Left ventricle myocardium inferior (tissue), 1 donor: ENCODE data around the gene RNF224. TPM values are rescaled to one million over a fixed set of nuclear protein-coding genes. Genes with fewer than 3 reads are reported as not detected.

Experiments used
- DNase-seq: peaks from one replicate; pipeline ENCODE4 v3.0.0-alpha.2; 2020
- H3K27ac ChIP-seq: fragments of 200-600 bp; replicated peaks from 2 replicates; pipeline ENCODE4 v1.8.0; 2021
- H3K27me3 ChIP-seq: fragments of 200-600 bp; 2 replicates; pipeline ENCODE4 v1.8.0; 2021; ENCODE audit warnings: low read depth
- H3K36me3 ChIP-seq: fragments of 200-600 bp; 2 replicates; pipeline ENCODE4 v1.8.0; 2021
- H3K4me1 ChIP-seq: fragments of 200-600 bp; 2 replicates; pipeline ENCODE4 v1.8.0; 2021
- H3K4me3 ChIP-seq: fragments of 200-600 bp; 2 replicates; pipeline ENCODE4 v1.8.0; 2021; ENCODE audit warnings: mild to moderate bottlenecking, moderate library complexity
- H3K9me3 ChIP-seq: fragments of 200-600 bp; replicated peaks from 2 replicates; pipeline ENCODE4 v1.8.0; 2021
- CTCF ChIP-seq: fragments of 200-600 bp; IDR thresholded peaks from 2 replicates; pipeline ENCODE4 v1.8.0; 2021; ENCODE audit warnings: antibody characterized with exemption, mild to moderate bottlenecking, borderline replicate concordance
- intact Hi-C: fragments of 100-400 bp; cut with micrococcal nuclease; formaldehyde crosslinking; loops from one replicate; pipeline ENCODE4 v1.11.0; 2022
- total RNA-seq: library from RNA; stranded (reverse); fragmentation: NEBNext Ultra II Directional; extraction: Animal tissue kit (Norgen Biotek cat#: 25700); gene quantifications from one replicate; pipeline ENCODE4 v1.2.1, GENCODE V29; 2021
- donor health status: DM: no; HTN: yes; CAD: no; lungs with severe emphysema.

RNF224 gene
- total RNA-seq, 1 donor from 2014 or later = not detected

- Histone ChIP-seq H3K4me1 (peaks cover 86% of the 10 kb centered on the region), H3K27me3 (peaks cover 7% of the 10 kb centered on the region), H3K27ac (peak within 1 kb of the TSS; percentile 99), H3K4me3 (peak within 1 kb of the TSS; percentile 73), H3K9me3 (no peaks in the 10 kb centered on the region), H3K36me3 (peaks cover 29% of the 10 kb centered on the region)
- intact Hi-C loops = no loop called here
- TF ChIP-seq CTCF = peak; percentile 24
- peak; percentile 88 for DNase-seq
Measured at GRCh38 chr9:137277329-137278041, 50.2 kb downstream of the RNF224 start, which contains the start of gene TOR4A. Gene TOR4A (plus strand): TSS chr9:137277726. CDS start chr9:137278690, 964 bp downstream.

DNA sequence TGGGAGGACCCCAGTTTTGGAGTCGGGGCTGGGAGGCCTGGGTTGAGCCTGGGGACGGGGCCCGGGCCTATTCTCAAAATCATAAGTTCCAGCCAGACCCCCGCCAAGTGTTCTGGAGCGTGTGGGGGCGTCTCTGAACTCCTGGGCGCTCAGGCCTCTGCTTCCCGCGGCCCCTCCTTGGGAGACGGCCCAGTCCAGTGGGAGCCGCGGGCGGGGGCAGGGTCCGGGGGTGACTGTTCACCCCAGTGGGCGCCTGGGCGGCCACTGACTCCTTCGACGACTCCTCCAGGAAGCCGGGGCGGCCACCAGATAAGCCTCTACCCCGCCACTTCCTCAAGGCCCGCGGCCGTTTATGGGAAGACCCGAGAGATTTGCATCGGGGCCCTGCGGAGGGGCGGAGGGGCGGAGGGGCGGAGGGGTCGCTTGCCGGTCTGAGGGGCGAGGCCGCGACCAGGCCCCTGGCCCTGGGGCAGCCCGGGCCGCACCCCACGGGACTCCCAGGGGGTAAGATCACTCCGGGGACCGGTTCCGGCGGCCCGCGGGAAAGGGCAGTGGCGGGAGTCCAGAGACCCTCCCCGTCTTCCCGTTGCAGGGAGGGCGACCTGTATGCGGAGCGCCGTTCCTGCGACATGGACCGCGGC is 50.9 kb downstream of the RNF224 start:
- DNase-seq = no peak
- H3K4me1 ChIP-seq = peaks cover 81% of the 10 kb centered on the region
- peak overlapping the region; percentile 73 for H3K4me3 ChIP-seq
- intact Hi-C loops = no loop called here
- no peaks in the 10 kb centered on the region for H3K9me3 ChIP-seq
- peaks cover 7% of the 10 kb centered on the region for H3K27me3 ChIP-seq
- peak overlapping the region; percentile 99 for H3K27ac ChIP-seq
- TF ChIP-seq CTCF = no peak
- H3K36me3 ChIP-seq = peaks cover 28% of the 10 kb centered on the region

Other genes starting within 250 kb of the RNF224 start
- 3,579 TPM for gene PTGDS, start 250.0 kb upstream of the RNF224 start, total RNA-seq
- gene LCNL1, start 244.5 kb upstream of the RNF224 start, total RNA-seq = 11.7 TPM
- gene PAXX, start 235.1 kb upstream of the RNF224 start, total RNA-seq = 19.8 TPM
- gene CLIC3, start 230.9 kb upstream of the RNF224 start, total RNA-seq = 1.6 TPM
- gene ABCA2, start 199.3 kb upstream of the RNF224 start, total RNA-seq = 29.9 TPM
- gene FUT7, start 195.4 kb upstream of the RNF224 start, total RNA-seq = not detected
- gene NPDC1, start 181.3 kb upstream of the RNF224 start, total RNA-seq = 63.9 TPM
- 1.5 TPM for gene ENTPD2, start 173.4 kb upstream of the RNF224 start, total RNA-seq
- 0.25 TPM for gene SAPCD2, start 156.9 kb upstream of the RNF224 start, total RNA-seq
- 11.5 TPM for gene UAP1L1, start 150.0 kb upstream of the RNF224 start, total RNA-seq
- gene MAN1B1, start 140.5 kb upstream of the RNF224 start, total RNA-seq = 20.6 TPM
- gene DPP7, start 112.8 kb upstream of the RNF224 start, total RNA-seq = 130 TPM
- not detected for gene GRIN1, start 88.3 kb upstream of the RNF224 start, total RNA-seq
- gene LRRC26, start 57.5 kb upstream of the RNF224 start, total RNA-seq = not detected
- gene TMEM210, start 55.4 kb upstream of the RNF224 start, total RNA-seq = not detected
- 34.7 TPM for gene ANAPC2, start 38.9 kb upstream of the RNF224 start, total RNA-seq
- 72.3 TPM for gene SSNA1, start 38.8 kb upstream of the RNF224 start, total RNA-seq
- gene TPRN, start 26.8 kb upstream of the RNF224 start, total RNA-seq = 18.0 TPM
- 47.6 TPM for gene TMEM203, start 21.9 kb upstream of the RNF224 start, total RNA-seq
- 6.5 TPM for gene NDOR1, start 21.8 kb upstream of the RNF224 start, total RNA-seq
- gene RNF208, start 5.3 kb upstream of the RNF224 start, total RNA-seq = 31.5 TPM
- 0.27 TPM for gene CYSRT1, start 2.3 kb upstream of the RNF224 start, total RNA-seq
- gene SLC34A3, start 3.4 kb downstream of the RNF224 start, total RNA-seq = not detected
- gene TUBB4B, start 13.8 kb downstream of the RNF224 start, total RNA-seq = 463 TPM
- gene STPG3, start 23.8 kb downstream of the RNF224 start, total RNA-seq = 0.58 TPM
- gene NELFB, start 27.8 kb downstream of the RNF224 start, total RNA-seq = 35.2 TPM
- 16.3 TPM for gene TOR4A, start 50.2 kb downstream of the RNF224 start, total RNA-seq
- gene NRARP, start 74.8 kb downstream of the RNF224 start, total RNA-seq = 5.1 TPM
- gene EXD3, start 195.7 kb downstream of the RNF224 start, total RNA-seq = 9.2 TPM
- gene NOXA1, start 195.9 kb downstream of the RNF224 start, total RNA-seq = 2.0 TPM
- not detected for gene ENTPD8, start 213.9 kb downstream of the RNF224 start, total RNA-seq
- gene NSMF, start 231.8 kb downstream of the RNF224 start, total RNA-seq = 9.8 TPM